Keratinocyte (primary cell): ENCODE results near the gene CRYAB. TPM values are rescaled to one million over a fixed set of nuclear protein-coding genes. Genes with fewer than 3 reads are reported as not detected.

Experiments used
- DNase-seq: peaks from one replicate; pipeline ENCODE4 v3.0.0-alpha.2; 2011; ENCODE audit warnings: low read depth, missing footprints, low spot score
- FAIRE-seq: peaks from 2 replicates; lab custom pipeline; 2011; peaks lifted over from hg19 to GRCh38; lab: Jason Lieb, UNC
- H2AFZ ChIP-seq: 2 replicates; pipeline ENCODE4 v1.6.0; 2012; ENCODE audit warnings: low read length, control low read depth, inconsistent platforms; ENCODE audit not compliant: control insufficient read depth
- H3K27ac ChIP-seq: 2 replicates; pipeline ENCODE4 v1.5.1; 2011; ENCODE audit warnings: low read length; ENCODE audit not compliant: control insufficient read depth, insufficient read depth
- H3K27me3 ChIP-seq: 3 replicates; pipeline ENCODE4 v1.6.0; 2011; ENCODE audit warnings: low read length; ENCODE audit not compliant: control insufficient read depth, insufficient read depth; ENCODE audit errors: extremely low read depth
- H3K36me3 ChIP-seq, 2 experiments: 2 replicates in 1 of 2; 3 replicates in 1 of 2; pipeline ENCODE4 v1.5.1; 2011; ENCODE audit warnings: low read length in 2 of 2, mild to moderate bottlenecking in 1 of 2; ENCODE audit not compliant: control insufficient read depth in 2 of 2, insufficient read depth in 2 of 2; ENCODE audit errors: extremely low read depth in 1 of 2
- H3K4me1 ChIP-seq: 3 replicates; pipeline ENCODE4 v1.5.1; 2011; ENCODE audit warnings: low read length; ENCODE audit not compliant: control insufficient read depth, insufficient read depth; ENCODE audit errors: extremely low read depth
- H3K4me2 ChIP-seq: 3 replicates; pipeline ENCODE4 v1.6.0; 2011; ENCODE audit warnings: low read depth, low read length; ENCODE audit not compliant: control insufficient read depth, insufficient read depth; ENCODE audit errors: extremely low read depth
- H3K4me3 ChIP-seq, 3 experiments: fragments of 200-600 bp in 1 of 3; sonication (generic) in 1 of 3; 2 replicates in 2 of 3; 3 replicates in 1 of 3; pipeline ENCODE4 v1.5.1; 2011 to 2016; ENCODE audit warnings: low read length in 3 of 3, mild to moderate bottlenecking in 3 of 3, control low read depth in 2 of 3, inconsistent platforms in 1 of 3, low read depth in 1 of 3, mixed read lengths in 1 of 3, mixed run types in 1 of 3, moderate library complexity in 1 of 3; ENCODE audit not compliant: control insufficient read depth in 2 of 3, insufficient read depth in 2 of 3; ENCODE audit errors: extremely low read depth in 1 of 3
- H3K79me2 ChIP-seq: 2 replicates; pipeline ENCODE4 v1.6.0; 2012; ENCODE audit warnings: low read length; ENCODE audit not compliant: control insufficient read depth, insufficient read depth
- H3K9ac ChIP-seq: 3 replicates; pipeline ENCODE4 v1.6.0; 2011; ENCODE audit warnings: low read length; ENCODE audit not compliant: control insufficient read depth, insufficient read depth; ENCODE audit errors: extremely low read depth
- H3K9me1 ChIP-seq: 3 replicates; pipeline ENCODE4 v1.6.0; 2011; ENCODE audit warnings: low read length; ENCODE audit not compliant: control insufficient read depth, insufficient read depth; ENCODE audit errors: extremely low read depth
- H3K9me3 ChIP-seq: 2 replicates; pipeline ENCODE4 v1.5.1; 2012; ENCODE audit warnings: low read depth, low read length; ENCODE audit not compliant: control insufficient read depth
- H4K20me1 ChIP-seq: 3 replicates; pipeline ENCODE4 v1.6.0; 2011; ENCODE audit warnings: low read length; ENCODE audit not compliant: control insufficient read depth, insufficient read depth; ENCODE audit errors: extremely low read depth
- CTCF ChIP-seq, 3 experiments: IDR thresholded peaks in 1 of 3; conservative IDR thresholded peaks in 1 of 3; optimal IDR thresholded peaks in 1 of 3; 2 replicates in 2 of 3; 3 replicates in 1 of 3; pipeline versions ENCODE3 to v1.5.1; 2011; ENCODE audit warnings: low read length in 3 of 3, mild to moderate bottlenecking in 3 of 3, moderate library complexity in 2 of 3, control low read depth in 1 of 3, inconsistent platforms in 1 of 3; ENCODE audit not compliant: insufficient read depth in 2 of 3; ENCODE audit errors: extremely low read depth in 1 of 3
- EZH2 ChIP-seq: IDR thresholded peaks from one replicate; pipeline ENCODE4 v1.6.1; 2012; ENCODE audit warnings: inconsistent platforms, mild to moderate bottlenecking, low read length, moderate library complexity
- dilution Hi-C: fragments of 300-500 bp; cut with MboI; formaldehyde crosslinking; loops from one replicate; pipeline ENCODE4 v1.7.0; 2020; ENCODE audit warnings: low sequenced_read_pairs; ENCODE audit not compliant: extremely low pct_ligation_motif_present
- polyA plus RNA-seq, 5 experiments: library from polyadenylated mRNA; depleted of rRNA in 3 of 5; stranded (reverse) in 3 of 5; stranded (forward) in 1 of 5; unstranded in 1 of 5; fragments of >200 nt; gene quantifications; 1 replicate in 1 of 5; 2 replicates in 3 of 5; 3 replicates in 1 of 5; pipeline versions ENCODE4 v1.2.1 to v1.2.3, GENCODE V29; 2011 to 2012; ENCODE audit warnings: missing spikeins in 2 of 5, low read depth in 1 of 5, low replicate concordance in 1 of 5

Gene CRYAB
- polyA plus RNA-seq, 1 donor (not counting 4 experiments of a cell fraction or from before 2014, with no cell fraction given) = 11.0 TPM

- TF ChIP-seq CTCF (optimal IDR thresholded peaks at IDR 0.05 in 1 of 3, IDR thresholded peaks at IDR 0.05 in 1 of 3, conservative IDR thresholded peaks at IDR 0.05 in 1 of 3; ENCODE audit: extremely low read depth in 1 of 3, insufficient read depth in 2 of 3, low read length in 3 of 3) (no peak), EZH2 (no peak)
- Histone ChIP-seq H3K4me2 (no peak overlapping the region), H3K9ac (no peak overlapping the region), H3K9me1 (no peaks in the 10 kb centered on the region), H2AFZ (no peak overlapping the region), H3K79me2 (no peaks in the 10 kb centered on the region), H3K36me3 (no peaks in the 10 kb centered on the region), H3K27ac (no peak overlapping the region), H3K4me3 (no peak overlapping the region), H3K27me3 (no peaks in the 10 kb centered on the region), H3K9me3 (no peaks in the 10 kb centered on the region), H3K4me1 (peaks cover 24% of the 10 kb centered on the region), H4K20me1 (no peaks in the 10 kb centered on the region)
- no peak for FAIRE-seq
- dilution Hi-C loops = no loop called here
- DNase-seq = no peak
Observed at GRCh38 chr11:111935317-111936039, 23.9 kb upstream of the CRYAB start.

- Histone ChIP-seq H3K4me3 (no peak overlapping the region), H2AFZ (no peak overlapping the region), H3K36me3 (no peaks in the 10 kb centered on the region), H3K9me1 (no peaks in the 10 kb centered on the region), H3K4me1 (peaks cover 13% of the 10 kb centered on the region), H3K27ac (no peak overlapping the region), H3K79me2 (no peaks in the 10 kb centered on the region), H3K27me3 (no peaks in the 10 kb centered on the region), H3K4me2 (no peak overlapping the region), H4K20me1 (no peaks in the 10 kb centered on the region), H3K9me3 (no peaks in the 10 kb centered on the region), H3K9ac (no peak overlapping the region)
- FAIRE-seq (no peak), DNase-seq (no peak)
- dilution Hi-C loops = no loop called here
- TF ChIP-seq CTCF (optimal IDR thresholded peaks at IDR 0.05 in 1 of 3, IDR thresholded peaks at IDR 0.05 in 1 of 3, conservative IDR thresholded peaks at IDR 0.05 in 1 of 3; ENCODE audit: extremely low read depth in 1 of 3, insufficient read depth in 2 of 3, low read length in 3 of 3) (no peak), EZH2 (no peak)
Observed at GRCh38 chr11:111934306-111934705, 22.7 kb upstream of the CRYAB start.
